Measurements from ENCODE around the gene LRMDA.

LRMDA gene

DNA sequence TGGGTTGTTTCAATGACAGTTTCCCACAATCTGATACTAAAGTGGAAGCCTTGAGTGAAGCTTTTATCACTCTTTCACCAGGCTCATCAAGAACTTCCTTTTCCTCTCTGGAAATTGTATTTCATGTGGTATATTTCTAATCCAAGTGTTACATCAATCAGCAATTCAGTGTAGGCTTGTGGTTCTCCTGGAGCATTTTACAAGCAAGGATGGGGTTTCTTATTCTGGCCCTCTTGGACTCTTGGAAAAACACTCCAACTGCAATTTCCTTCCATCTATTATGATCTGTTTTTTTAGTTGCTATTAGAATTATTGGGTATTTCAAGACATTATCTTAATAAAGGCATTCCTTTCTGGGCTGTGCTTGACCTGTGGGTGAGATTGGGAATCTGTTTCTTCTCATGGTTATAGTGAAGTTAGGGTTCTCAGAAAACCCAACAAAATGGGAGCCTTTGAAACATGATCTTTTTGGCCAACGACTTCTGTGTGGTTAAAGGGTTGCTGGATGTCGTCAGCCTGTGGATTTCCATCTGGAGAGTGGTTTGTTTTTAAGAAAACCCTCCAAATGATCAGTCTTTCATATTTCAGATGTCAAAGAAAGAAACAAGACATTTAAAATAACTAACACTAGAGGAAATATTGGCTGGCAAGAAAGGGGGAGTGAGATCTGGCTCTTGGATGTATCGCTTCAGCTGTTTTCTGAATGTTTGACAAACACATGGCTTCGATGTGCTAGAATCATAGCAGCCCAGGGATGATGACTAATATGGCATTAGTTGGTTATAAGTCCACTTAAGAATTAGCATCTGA lies 540.2 kb downstream of the LRMDA start:
- no peak for DNase-seq (ENCODE audit: low read depth)
- TF ChIP-seq, protein P1, sequence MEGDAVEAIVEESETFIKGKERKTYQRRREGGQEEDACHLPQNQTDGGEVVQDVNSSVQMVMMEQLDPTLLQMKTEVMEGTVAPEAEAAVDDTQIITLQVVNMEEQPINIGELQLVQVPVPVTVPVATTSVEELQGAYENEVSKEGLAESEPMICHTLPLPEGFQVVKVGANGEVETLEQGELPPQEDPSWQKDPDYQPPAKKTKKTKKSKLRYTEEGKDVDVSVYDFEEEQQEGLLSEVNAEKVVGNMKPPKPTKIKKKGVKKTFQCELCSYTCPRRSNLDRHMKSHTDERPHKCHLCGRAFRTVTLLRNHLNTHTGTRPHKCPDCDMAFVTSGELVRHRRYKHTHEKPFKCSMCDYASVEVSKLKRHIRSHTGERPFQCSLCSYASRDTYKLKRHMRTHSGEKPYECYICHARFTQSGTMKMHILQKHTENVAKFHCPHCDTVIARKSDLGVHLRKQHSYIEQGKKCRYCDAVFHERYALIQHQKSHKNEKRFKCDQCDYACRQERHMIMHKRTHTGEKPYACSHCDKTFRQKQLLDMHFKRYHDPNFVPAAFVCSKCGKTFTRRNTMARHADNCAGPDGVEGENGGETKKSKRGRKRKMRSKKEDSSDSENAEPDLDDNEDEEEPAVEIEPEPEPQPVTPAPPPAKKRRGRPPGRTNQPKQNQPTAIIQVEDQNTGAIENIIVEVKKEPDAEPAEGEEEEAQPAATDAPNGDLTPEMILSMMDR (IDR thresholded peaks at IDR 0.05; ENCODE audit: control insufficient read depth, extremely low read depth, insufficient read depth): no peak
- no peak overlapping the region for H3K4me3 ChIP-seq (ENCODE audit: low read depth, low read length)

DNA sequence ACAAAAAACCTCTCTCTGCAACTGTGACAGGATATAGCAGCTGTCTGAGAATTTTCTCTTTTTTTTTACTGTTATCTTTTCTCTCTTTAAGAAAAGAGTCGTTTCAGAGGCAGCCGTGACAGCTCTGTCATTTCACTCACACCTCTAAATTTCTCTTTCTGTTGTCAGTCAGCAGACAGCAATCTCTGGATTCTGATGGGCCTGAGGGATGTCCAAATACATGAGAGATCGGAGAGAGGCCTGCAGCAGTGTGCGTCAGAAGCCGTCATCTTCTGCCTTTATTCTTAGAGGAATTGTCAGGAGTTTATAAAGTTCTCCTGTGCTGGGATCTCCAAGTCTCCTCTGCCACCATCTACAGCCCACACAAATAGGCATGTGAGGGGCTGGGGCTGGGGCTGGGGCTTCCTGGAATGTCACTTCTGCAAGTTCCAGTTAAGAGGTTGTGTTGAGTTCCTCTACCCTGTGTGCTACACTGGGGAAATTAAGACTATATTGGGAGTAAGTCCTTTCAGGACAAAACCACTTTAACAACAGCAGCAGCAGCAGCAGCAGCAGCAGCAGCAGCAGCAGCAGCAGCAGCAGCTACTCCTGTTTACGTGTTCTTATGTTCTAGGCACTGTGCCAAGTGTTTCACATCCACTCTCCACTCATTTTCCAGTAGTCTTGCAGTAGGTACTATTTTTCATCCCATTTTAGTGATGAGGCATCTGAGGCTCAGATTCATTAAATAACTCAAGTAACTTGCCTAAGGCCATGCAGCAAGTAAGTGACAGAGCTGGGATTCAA lies 541.3 kb downstream of the LRMDA start:
- H3K4me3 ChIP-seq (ENCODE audit: low read depth, low read length): no peak overlapping the region
- DNase-seq (ENCODE audit: low read depth): peak; percentile 25
- TF ChIP-seq, protein P1 (IDR thresholded peaks at IDR 0.05; ENCODE audit: control insufficient read depth, extremely low read depth, insufficient read depth): no peak

DNA sequence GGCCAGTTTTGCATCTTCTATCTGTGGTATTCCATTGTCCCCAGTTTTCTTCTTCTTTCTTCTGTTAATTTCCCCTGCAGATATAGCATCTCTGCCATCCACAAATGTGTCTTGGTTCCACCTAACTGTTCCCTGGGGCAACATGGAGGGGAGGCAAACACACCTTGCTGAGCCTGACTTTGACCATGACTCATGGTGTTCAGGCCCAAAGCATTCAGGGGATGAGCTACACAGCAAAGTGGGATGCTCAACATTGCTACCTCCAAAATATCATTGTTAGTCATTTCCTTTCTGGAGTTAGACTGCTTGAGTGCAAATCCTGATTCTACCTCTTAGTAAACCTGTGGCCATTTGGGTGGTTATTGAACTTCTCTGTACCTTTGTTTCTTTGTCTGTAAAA lies 542.7 kb downstream of the LRMDA start:
- TF ChIP-seq, protein P1 (IDR thresholded peaks at IDR 0.05; ENCODE audit: control insufficient read depth, extremely low read depth, insufficient read depth): no peak
- DNase-seq (ENCODE audit: low read depth): no peak
- H3K4me3 ChIP-seq (ENCODE audit: low read depth, low read length): no peak overlapping the region

DNA sequence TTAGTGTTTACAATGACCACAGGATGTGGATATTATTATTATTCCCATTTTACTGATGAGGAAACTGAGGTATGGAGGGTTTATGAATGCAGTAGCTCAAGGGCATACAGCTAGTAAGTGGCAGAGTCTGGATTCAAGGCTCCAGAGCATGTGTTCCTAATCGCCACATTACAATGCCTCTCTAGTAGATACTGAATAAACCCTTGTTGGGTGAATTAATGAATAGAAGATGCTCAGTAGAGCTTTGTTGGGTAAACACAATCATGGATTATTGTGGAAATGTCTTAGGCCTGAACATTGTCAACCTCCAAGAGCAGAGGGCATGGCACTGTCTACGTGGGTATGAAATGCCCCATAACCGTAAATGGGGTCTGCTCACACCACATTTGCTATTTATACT lies 545.3 kb downstream of the LRMDA start:
- TF ChIP-seq, protein P1 (IDR thresholded peaks at IDR 0.05; ENCODE audit: control insufficient read depth, extremely low read depth, insufficient read depth): no peak
- H3K4me3 ChIP-seq (ENCODE audit: low read depth, low read length): no peak overlapping the region
- DNase-seq (ENCODE audit: low read depth): no peak

DNA sequence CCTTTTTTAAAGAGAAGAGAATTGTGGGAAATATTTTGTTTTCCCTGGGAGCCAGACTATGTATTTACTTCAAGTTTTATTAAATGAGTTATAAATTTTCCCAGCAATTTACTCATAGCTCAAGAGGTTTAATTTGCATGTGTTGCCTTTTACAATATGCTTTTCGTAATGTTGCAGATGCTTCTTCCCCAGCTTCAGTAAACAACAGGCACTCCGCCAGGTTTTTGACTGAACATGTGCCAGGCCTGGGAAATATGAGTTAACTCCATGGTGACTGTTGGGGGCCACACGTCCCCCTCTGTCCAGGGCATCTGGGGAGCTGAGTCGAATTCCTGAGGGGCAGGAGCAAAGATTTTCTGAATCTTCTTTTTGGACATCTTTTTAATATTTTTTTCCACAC lies 545.7 kb downstream of the LRMDA start:
- no peak overlapping the region for H3K4me3 ChIP-seq (ENCODE audit: low read depth, low read length)
- no peak for DNase-seq (ENCODE audit: low read depth)
- TF ChIP-seq, protein P1 (IDR thresholded peaks at IDR 0.05; ENCODE audit: control insufficient read depth, extremely low read depth, insufficient read depth): no peak

DNA sequence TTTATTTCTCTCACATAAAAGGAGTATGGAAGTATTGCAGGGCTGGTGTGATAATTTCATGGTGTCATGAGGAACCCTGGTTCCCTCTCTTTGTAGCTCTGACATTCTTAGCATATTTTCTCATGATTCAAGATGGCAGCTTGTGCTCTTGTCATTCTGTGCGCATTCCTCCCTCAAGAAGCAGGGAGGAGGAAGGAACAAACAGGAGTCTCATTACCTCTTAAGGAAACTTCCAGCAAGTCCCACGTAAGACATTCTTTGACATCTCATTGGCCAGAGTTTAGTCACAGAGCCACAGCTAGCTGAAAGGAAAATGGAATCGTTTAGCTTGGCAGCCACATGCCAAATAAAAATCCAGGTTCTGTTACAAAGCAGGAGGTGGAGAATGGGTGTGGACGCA lies 546.8 kb downstream of the LRMDA start:
- TF ChIP-seq, protein P1 (IDR thresholded peaks at IDR 0.05; ENCODE audit: control insufficient read depth, extremely low read depth, insufficient read depth): no peak
- no peak overlapping the region for H3K4me3 ChIP-seq (ENCODE audit: low read depth, low read length)
- DNase-seq (ENCODE audit: low read depth): no peak

Measured in LNCaP clone FGC (cell line).